Mucosa of stomach (tissue), 1 donor: ENCODE data around the gene TNRC18.
"Not testable (repeated sequence)": the region's sequence is repeated elsewhere in the genome, so short reads cannot be mapped to it uniquely, and the experiment has no call there.

Source experiments
- H3K27me3 ChIP-seq: one replicate; pipeline ENCODE4 v1.7.0; 2013; ENCODE audit warnings: mild to moderate bottlenecking, low read length; ENCODE audit not compliant: control insufficient read depth, insufficient read depth
- H3K36me3 ChIP-seq: one replicate; pipeline ENCODE4 v1.7.0; 2013; ENCODE audit warnings: low read length; ENCODE audit not compliant: control insufficient read depth, insufficient read depth
- H3K4me1 ChIP-seq: one replicate; pipeline ENCODE4 v1.7.0; 2013; ENCODE audit warnings: mild to moderate bottlenecking, low read length; ENCODE audit not compliant: control insufficient read depth, insufficient read depth
- H3K4me3 ChIP-seq: one replicate; pipeline ENCODE4 v1.7.0; 2013; ENCODE audit warnings: low read length
- H3K9ac ChIP-seq: one replicate; pipeline ENCODE4 v1.7.0; 2013; ENCODE audit warnings: mild to moderate bottlenecking, low read length, moderate library complexity
- H3K9me3 ChIP-seq: one replicate; pipeline ENCODE4 v1.7.0; 2013; ENCODE audit warnings: mild to moderate bottlenecking, low read length, moderate library complexity; ENCODE audit not compliant: control insufficient read depth
- donor health status: Pancreatic carcinoma.

Gene TNRC18

GRCh38 chr7:5307221-5308142 lies 116.2 kb downstream of the TNRC18 start:
- not testable (repeated sequence) for H3K9me3 ChIP-seq, H3K4me1 ChIP-seq, H3K9ac ChIP-seq, H3K4me3 ChIP-seq, H3K36me3 ChIP-seq, H3K27me3 ChIP-seq

GRCh38 chr7:5305050-5305449 lies 118.6 kb downstream of the TNRC18 start:
- not testable (repeated sequence) for H3K4me1 ChIP-seq, H3K27me3 ChIP-seq, H3K36me3 ChIP-seq, H3K4me3 ChIP-seq, H3K9ac ChIP-seq, H3K9me3 ChIP-seq

GRCh38 chr7:5303591-5304505 lies 119.8 kb downstream of the TNRC18 start:
- H3K36me3 ChIP-seq: no peaks in the 10 kb centered on the region

GRCh38 chr7:5303061-5303460 lies 120.6 kb downstream of the TNRC18 start:
- H3K36me3 ChIP-seq: no peaks in the 10 kb centered on the region
- no peak overlapping the region for H3K4me3 ChIP-seq
- H3K9me3 ChIP-seq: no peaks in the 10 kb centered on the region
- H3K9ac ChIP-seq: no peak overlapping the region
- no peaks in the 10 kb centered on the region for H3K4me1 ChIP-seq
- H3K27me3 ChIP-seq: no peaks in the 10 kb centered on the region

More at GRCh38 chr7:5303591-5304505, 119.8 kb downstream of the TNRC18 start:
- Histone ChIP-seq H3K4me3 (no peak overlapping the region), H3K9me3 (no peaks in the 10 kb centered on the region), H3K9ac (no peak overlapping the region), H3K27me3 (no peaks in the 10 kb centered on the region), H3K4me1 (no peaks in the 10 kb centered on the region)

- Histone ChIP-seq H3K4me3 (no peak overlapping the region), H3K36me3 (no peaks in the 10 kb centered on the region), H3K9me3 (no peaks in the 10 kb centered on the region), H3K9ac (no peak overlapping the region), H3K27me3 (no peaks in the 10 kb centered on the region), H3K4me1 (no peaks in the 10 kb centered on the region)
Measured at GRCh38 chr7:5302577-5302976, 121.1 kb downstream of the TNRC18 start.

- Histone ChIP-seq H3K27me3 (no peaks in the 10 kb centered on the region), H3K9ac (no peak overlapping the region), H3K4me1 (no peaks in the 10 kb centered on the region), H3K4me3 (no peak overlapping the region), H3K36me3 (no peaks in the 10 kb centered on the region), H3K9me3 (no peaks in the 10 kb centered on the region)
Measured at GRCh38 chr7:5300366-5300765, 123.3 kb downstream of the TNRC18 start.

GRCh38 chr7:5296611-5297226 lies 126.9 kb downstream of the TNRC18 start:
- Histone ChIP-seq H3K36me3 (no peaks in the 10 kb centered on the region), H3K27me3 (no peaks in the 10 kb centered on the region), H3K9ac (no peak overlapping the region), H3K4me3 (no peak overlapping the region), H3K9me3 (no peaks in the 10 kb centered on the region), H3K4me1 (no peaks in the 10 kb centered on the region)

GRCh38 chr7:5296015-5296610 lies 127.5 kb downstream of the TNRC18 start:
- Histone ChIP-seq H3K27me3 (no peaks in the 10 kb centered on the region), H3K4me3 (no peak overlapping the region), H3K4me1 (no peaks in the 10 kb centered on the region), H3K36me3 (no peaks in the 10 kb centered on the region), H3K9ac (no peak overlapping the region), H3K9me3 (no peaks in the 10 kb centered on the region)

- Histone ChIP-seq H3K9ac (no peak overlapping the region), H3K9me3 (no peaks in the 10 kb centered on the region), H3K4me1 (no peaks in the 10 kb centered on the region), H3K36me3 (no peaks in the 10 kb centered on the region), H3K27me3 (no peaks in the 10 kb centered on the region), H3K4me3 (no peak overlapping the region)
Measured at GRCh38 chr7:5295039-5296014, 128.3 kb downstream of the TNRC18 start.

GRCh38 chr7:5294169-5294987 lies 129.3 kb downstream of the TNRC18 start:
- Histone ChIP-seq H3K4me3 (no peak overlapping the region), H3K36me3 (no peaks in the 10 kb centered on the region)

More at GRCh38 chr7:5294169-5294987, 129.3 kb downstream of the TNRC18 start:
- Histone ChIP-seq H3K9ac (no peak overlapping the region), H3K9me3 (no peaks in the 10 kb centered on the region), H3K27me3 (no peaks in the 10 kb centered on the region), H3K4me1 (no peaks in the 10 kb centered on the region)
